Spinal cord (tissue), 10 donors: Measurements from ENCODE around the gene GPRIN1. TPM values are rescaled to one million over a fixed set of nuclear protein-coding genes. Genes with fewer than 3 reads are reported as not detected.
"Not testable (repeated sequence)": the region's sequence is repeated elsewhere in the genome, so short reads cannot be mapped to it uniquely, and the experiment has no call there.

Experiments
- DNase-seq, 6 donors: peaks; one replicate each; pipeline versions ENCODE4 v3.0.0 to v3.0.0-alpha.2; 2013 to 2015; ENCODE audit warnings: low spot score in 6 of 6, low read depth in 4 of 6
- H3K27ac ChIP-seq: one replicate; pipeline ENCODE4 v1.5.1; 2013; ENCODE audit warnings: low read depth, low read length, control low read depth
- H3K27me3 ChIP-seq: one replicate; pipeline ENCODE4 v1.6.1; 2013; ENCODE audit warnings: low read length; ENCODE audit not compliant: control insufficient read depth, insufficient read depth
- H3K36me3 ChIP-seq: one replicate; pipeline ENCODE4 v1.6.1; 2013; ENCODE audit warnings: low read length; ENCODE audit not compliant: control insufficient read depth, insufficient read depth
- H3K4me1 ChIP-seq: one replicate; pipeline ENCODE4 v1.6.1; 2013; ENCODE audit warnings: low read length; ENCODE audit not compliant: control insufficient read depth, insufficient read depth
- H3K4me3 ChIP-seq: one replicate; pipeline ENCODE4 v1.5.1; 2013; ENCODE audit warnings: low read depth, low read length, control low read depth
- H3K9me3 ChIP-seq: one replicate; pipeline ENCODE4 v1.6.1; 2013; ENCODE audit warnings: low read length; ENCODE audit not compliant: control insufficient read depth, insufficient read depth
- WGBS: methylation state at CpG from one replicate; pipeline ENCODE4 v1.1.5; 2013; ENCODE audit warnings: missing lambda C conversion rate; ENCODE audit not compliant: insufficient coverage; 5-methylcytosine and 5-hydroxymethylcytosine counted together
- polyA plus RNA-seq, 2 donors: library from polyadenylated mRNA; unstranded; fragments of 120-200 nt; gene quantifications; one replicate each; pipeline ENCODE4 v1.2.1, GENCODE V29; 2013; ENCODE audit not compliant: insufficient read length in 2 of 2
- small RNA-seq: library from RNA; depleted of rRNA; stranded (forward); fragments of <200 nt; gene quantifications from one replicate; pipeline ENCODE3, GENCODE V24; 2014; ENCODE audit warnings: low replicate concordance
- total RNA-seq, 2 donors: library from RNA; depleted of rRNA in 1 of 2; stranded (reverse); fragments of 120-200 nt in 1 of 2; fragments of >200 nt in 1 of 2; gene quantifications; one replicate each; pipeline versions ENCODE4 v1.2.3 to v1.2.4, GENCODE V29; 2013 to 2014
- donor health status: healthy.

The GPRIN1 gene
- total and polyA plus RNA-seq, 4 donors = 14.7 to 62.4 (median 42.9) TPM

- H3K36me3 ChIP-seq, H3K4me3 ChIP-seq, H3K27ac ChIP-seq, H3K4me1 ChIP-seq, DNase-seq, H3K27me3 ChIP-seq, H3K9me3 ChIP-seq: not testable (repeated sequence)
- WGBS = 87% methylated on average over 9 of the region's 11 CpGs
Observed at GRCh38 chr5:176550937-176551336, 59.0 kb downstream of the GPRIN1 start.

GRCh38 chr5:176550275-176550831, 59.6 kb downstream of the GPRIN1 start:
- Histone ChIP-seq H3K4me1 (peaks cover 7% of the 10 kb centered on the region), H3K27me3 (no peaks in the 10 kb centered on the region), H3K36me3 (no peaks in the 10 kb centered on the region), H3K4me3 (no peak overlapping the region), H3K27ac (no peak overlapping the region), H3K9me3 (no peaks in the 10 kb centered on the region)
- no peak for DNase-seq
- WGBS = 87% methylated on average over 15 of the region's 16 CpGs

GRCh38 chr5:176549871-176550270, 60.1 kb downstream of the GPRIN1 start:
- no peak overlapping the region for H3K27ac ChIP-seq
- DNase-seq = no peak
- peaks cover 7% of the 10 kb centered on the region for H3K4me1 ChIP-seq
- WGBS = 78% methylated on average over 4 of the region's 7 CpGs
- no peak overlapping the region for H3K4me3 ChIP-seq
- H3K27me3 ChIP-seq = no peaks in the 10 kb centered on the region
- H3K9me3 ChIP-seq = no peaks in the 10 kb centered on the region
- no peaks in the 10 kb centered on the region for H3K36me3 ChIP-seq

GRCh38 chr5:176548967-176549444, 61.0 kb downstream of the GPRIN1 start, which contains the start of gene CDHR2:
Gene CDHR2 (plus strand): TSS chr5:176549342. CDS start chr5:176565353, 16,011 bp downstream.
- peaks cover 10% of the 10 kb centered on the region for H3K4me1 ChIP-seq
- H3K9me3 ChIP-seq = no peaks in the 10 kb centered on the region
- no peaks in the 10 kb centered on the region for H3K27me3 ChIP-seq
- 75% methylated on average over 15 of the region's 18 CpGs for WGBS
- no peak for DNase-seq
- H3K36me3 ChIP-seq = no peaks in the 10 kb centered on the region
- no peak within 1 kb of the TSS for H3K4me3 ChIP-seq
- H3K27ac ChIP-seq = no peak within 1 kb of the TSS

GRCh38 chr5:176547802-176548201, 62.2 kb downstream of the GPRIN1 start:
- Histone ChIP-seq H3K27ac (no peak overlapping the region), H3K27me3 (no peaks in the 10 kb centered on the region), H3K4me3 (no peak overlapping the region), H3K4me1 (peaks cover 12% of the 10 kb centered on the region), H3K9me3 (no peaks in the 10 kb centered on the region), H3K36me3 (no peaks in the 10 kb centered on the region)
- 76% methylated on average over 3 of the region's 8 CpGs for WGBS
- DNase-seq = no peak

Small RNA genes lying within 50 kb of the gene (small RNA-seq; reads per million reads assigned to genes)
- gene MIR4281 (not detected), gene RF00019 (not detected), gene RN7SL684P (not detected)

Other genes with a start within 250 kb of the GPRIN1 start
- 10 to 100 TPM; 83.6 to 92.7 TPM for gene KIAA1191, start 248.4 kb downstream of the GPRIN1 start, total RNA-seq
- gene KIAA1191, start 248.4 kb downstream of the GPRIN1 start, polyA plus RNA-seq = 100 to 1,000 TPM; 171 to 181 TPM
- 10 to 100 TPM; 22.6 to 27.2 TPM for gene ARL10, start 244.7 kb downstream of the GPRIN1 start, total RNA-seq
- gene ARL10, start 244.7 kb downstream of the GPRIN1 start, polyA plus RNA-seq = 10 to 100 TPM; 31.3 to 39.3 TPM
- 1 to 10 TPM; 5.2 to 9.9 TPM for gene NOP16, start 221.6 kb downstream of the GPRIN1 start, total RNA-seq
- gene NOP16, start 221.6 kb downstream of the GPRIN1 start, polyA plus RNA-seq = 10 to 100 TPM; 32.7 to 35.8 TPM
- gene HIGD2A, start 221.4 kb downstream of the GPRIN1 start, total RNA-seq = 100 to 1,000 TPM in 1 of 2 donors, 10 to 100 TPM in 1; 39.8 to 152 TPM
- gene HIGD2A, start 221.4 kb downstream of the GPRIN1 start, polyA plus RNA-seq = 100 to 1,000 TPM; 134 to 135 TPM
- 100 to 1,000 TPM in 1 of 2 donors, 10 to 100 TPM in 1; 70.8 to 141 TPM for gene CLTB, start 193.6 kb downstream of the GPRIN1 start, total RNA-seq
- 100 to 1,000 TPM; 179 to 191 TPM for gene CLTB, start 193.6 kb downstream of the GPRIN1 start, polyA plus RNA-seq
- 10 to 100 TPM; 43.5 to 50.9 TPM for gene FAF2, start 161.8 kb downstream of the GPRIN1 start, total RNA-seq
- 10 to 100 TPM; 38.0 to 40.3 TPM for gene FAF2, start 161.8 kb downstream of the GPRIN1 start, polyA plus RNA-seq
- gene RNF44, start 72.8 kb downstream of the GPRIN1 start, total RNA-seq = 10 to 100 TPM in 1 of 2 donors, 1 to 10 TPM in 1; 8.1 to 19.2 TPM
- gene RNF44, start 72.8 kb downstream of the GPRIN1 start, polyA plus RNA-seq = 10 to 100 TPM; 62.9 to 74.9 TPM
- under 1 TPM; 0.20 to 0.55 TPM for gene CDHR2, start 60.8 kb downstream of the GPRIN1 start, total RNA-seq
- 10 to 100 TPM; 21.2 to 23.0 TPM for gene CDHR2, start 60.8 kb downstream of the GPRIN1 start, polyA plus RNA-seq
- gene SNCB, start 20.4 kb upstream of the GPRIN1 start, total RNA-seq = 10 to 100 TPM; 13.6 to 47.2 TPM
- gene SNCB, start 20.4 kb upstream of the GPRIN1 start, polyA plus RNA-seq = 100 to 1,000 TPM; 267 to 271 TPM
- 1 to 10 TPM in 1 of 2 donors, under 1 TPM in 1; 0.44 to 1.2 TPM for gene EIF4E1B, start 20.5 kb upstream of the GPRIN1 start, total RNA-seq
- gene EIF4E1B, start 20.5 kb upstream of the GPRIN1 start, polyA plus RNA-seq = 1 to 10 TPM; 1.9 to 4.0 TPM
- 10 to 100 TPM; 20.8 to 33.4 TPM for gene TSPAN17, start 37.3 kb upstream of the GPRIN1 start, total RNA-seq
- 10 to 100 TPM; 49.9 to 55.1 TPM for gene TSPAN17, start 37.3 kb upstream of the GPRIN1 start, polyA plus RNA-seq
- 1 to 10 TPM; 3.1 to 4.1 TPM for gene UNC5A, start 200.4 kb upstream of the GPRIN1 start, total RNA-seq
- gene UNC5A, start 200.4 kb upstream of the GPRIN1 start, polyA plus RNA-seq = 10 to 100 TPM; 16.2 to 18.2 TPM